ENCODE measurements around the gene FBXW11. TPM values are rescaled to one million over a fixed set of nuclear protein-coding genes. Genes with fewer than 3 reads are reported as not detected.
A peak's percentile ranks its signal among the peaks of the same experiment; 100 is the strongest.

Gene FBXW11
- total and polyA plus RNA-seq, 2 of the 13 experiments (the other 11 are each of a cell fraction or from before 2014, with no cell fraction given): 31.7 to 53.6 TPM

DNA sequence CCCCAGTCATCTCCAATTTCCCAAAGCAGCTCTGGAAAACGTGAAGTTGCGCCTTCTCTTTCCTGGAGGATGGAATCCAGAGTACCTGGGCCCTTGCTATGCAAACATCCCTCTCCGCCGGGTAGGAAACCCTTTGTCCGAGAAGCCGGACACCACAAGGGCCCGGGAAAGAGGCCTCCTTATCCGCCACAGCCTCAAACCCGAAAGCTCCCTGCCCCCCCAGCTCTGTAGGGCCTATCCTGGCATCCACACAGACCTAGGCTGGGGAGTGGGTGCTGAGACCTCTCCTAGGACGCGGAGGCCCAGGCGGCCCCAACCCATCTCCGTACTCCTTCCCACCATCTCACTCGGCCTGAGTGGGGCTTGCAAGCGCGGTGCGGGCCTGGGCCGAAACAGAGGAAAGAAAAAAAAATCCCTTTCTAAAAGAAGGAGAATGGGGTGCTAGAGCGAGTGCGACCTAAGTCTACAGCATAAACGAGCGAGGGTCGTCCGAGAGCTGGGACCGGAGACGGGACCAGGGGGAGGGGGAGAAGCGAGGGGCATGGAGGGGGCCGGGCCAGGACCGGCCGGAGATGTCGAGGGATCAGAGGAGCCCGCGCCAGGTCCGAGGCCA, 624 bp downstream of the FBXW11 start (continued):
- TF ChIP-seq, protein P1, sequence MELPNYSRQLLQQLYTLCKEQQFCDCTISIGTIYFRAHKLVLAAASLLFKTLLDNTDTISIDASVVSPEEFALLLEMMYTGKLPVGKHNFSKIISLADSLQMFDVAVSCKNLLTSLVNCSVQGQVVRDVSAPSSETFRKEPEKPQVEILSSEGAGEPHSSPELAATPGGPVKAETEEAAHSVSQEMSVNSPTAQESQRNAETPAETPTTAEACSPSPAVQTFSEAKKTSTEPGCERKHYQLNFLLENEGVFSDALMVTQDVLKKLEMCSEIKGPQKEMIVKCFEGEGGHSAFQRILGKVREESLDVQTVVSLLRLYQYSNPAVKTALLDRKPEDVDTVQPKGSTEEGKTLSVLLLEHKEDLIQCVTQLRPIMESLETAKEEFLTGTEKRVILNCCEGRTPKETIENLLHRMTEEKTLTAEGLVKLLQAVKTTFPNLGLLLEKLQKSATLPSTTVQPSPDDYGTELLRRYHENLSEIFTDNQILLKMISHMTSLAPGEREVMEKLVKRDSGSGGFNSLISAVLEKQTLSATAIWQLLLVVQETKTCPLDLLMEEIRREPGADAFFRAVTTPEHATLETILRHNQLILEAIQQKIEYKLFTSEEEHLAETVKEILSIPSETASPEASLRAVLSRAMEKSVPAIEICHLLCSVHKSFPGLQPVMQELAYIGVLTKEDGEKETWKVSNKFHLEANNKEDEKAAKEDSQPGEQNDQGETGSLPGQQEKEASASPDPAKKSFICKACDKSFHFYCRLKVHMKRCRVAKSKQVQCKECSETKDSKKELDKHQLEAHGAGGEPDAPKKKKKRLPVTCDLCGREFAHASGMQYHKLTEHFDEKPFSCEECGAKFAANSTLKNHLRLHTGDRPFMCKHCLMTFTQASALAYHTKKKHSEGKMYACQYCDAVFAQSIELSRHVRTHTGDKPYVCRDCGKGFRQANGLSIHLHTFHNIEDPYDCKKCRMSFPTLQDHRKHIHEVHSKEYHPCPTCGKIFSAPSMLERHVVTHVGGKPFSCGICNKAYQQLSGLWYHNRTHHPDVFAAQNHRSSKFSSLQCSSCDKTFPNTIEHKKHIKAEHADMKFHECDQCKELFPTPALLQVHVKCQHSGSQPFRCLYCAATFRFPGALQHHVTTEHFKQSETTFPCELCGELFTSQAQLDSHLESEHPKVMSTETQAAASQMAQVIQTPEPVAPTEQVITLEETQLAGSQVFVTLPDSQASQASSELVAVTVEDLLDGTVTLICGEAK (IDR thresholded peaks at IDR 0.05): no peak
- TF ChIP-seq, protein P1 (CRISPR knock-in tag; IDR thresholded peaks at IDR 0.05): 0 out of 2 replicates have a peak, but pooled peaks have one; percentile 9
- no peak for TF ChIP-seq CBX5 (CRISPR knock-in tag; IDR thresholded peaks at IDR 0.05; ENCODE audit: borderline replicate concordance)
- no peak for TF ChIP-seq FOXM1 (CRISPR knock-in tag; IDR thresholded peaks at IDR 0.05)
- TF ChIP-seq GFI1 (CRISPR knock-in tag; IDR thresholded peaks at IDR 0.05; ENCODE audit: borderline replicate concordance): no peak
- no peak for TF ChIP-seq ZNF430 (CRISPR knock-in tag; IDR thresholded peaks at IDR 0.05)
- no peak for TF ChIP-seq ZNF615 (CRISPR knock-in tag; IDR thresholded peaks at IDR 0.05; ENCODE audit: borderline replicate concordance)
- no peak for TF ChIP-seq U2AF1 (optimal IDR thresholded peaks at IDR 0.05; ENCODE audit: low read depth, low read length)
- no peak for TF ChIP-seq ZNF879 (CRISPR knock-in tag; IDR thresholded peaks at IDR 0.05)
- TF ChIP-seq DMAP1 (CRISPR knock-in tag; IDR thresholded peaks at IDR 0.05): peak; percentile 28; the same call in 1 of the 2 replicates
- no peak for TF ChIP-seq RFXAP (CRISPR knock-in tag; IDR thresholded peaks at IDR 0.05; ENCODE audit: borderline replicate concordance)
- TF ChIP-seq, protein P2, sequence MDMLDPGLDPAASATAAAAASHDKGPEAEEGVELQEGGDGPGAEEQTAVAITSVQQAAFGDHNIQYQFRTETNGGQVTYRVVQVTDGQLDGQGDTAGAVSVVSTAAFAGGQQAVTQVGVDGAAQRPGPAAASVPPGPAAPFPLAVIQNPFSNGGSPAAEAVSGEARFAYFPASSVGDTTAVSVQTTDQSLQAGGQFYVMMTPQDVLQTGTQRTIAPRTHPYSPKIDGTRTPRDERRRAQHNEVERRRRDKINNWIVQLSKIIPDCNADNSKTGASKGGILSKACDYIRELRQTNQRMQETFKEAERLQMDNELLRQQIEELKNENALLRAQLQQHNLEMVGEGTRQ (IDR thresholded peaks at IDR 0.05; ENCODE audit: low read depth, low read length): no peak
- TF ChIP-seq, protein P2 (CRISPR knock-in tag; IDR thresholded peaks at IDR 0.05; ENCODE audit: borderline replicate concordance): no peak
- no peak for TF ChIP-seq MAFG (CRISPR knock-in tag; IDR thresholded peaks at IDR 0.05)
- no peak for TF ChIP-seq ZNF441 (CRISPR knock-in tag; IDR thresholded peaks at IDR 0.05; ENCODE audit: borderline replicate concordance)
- TF ChIP-seq, protein P3, sequence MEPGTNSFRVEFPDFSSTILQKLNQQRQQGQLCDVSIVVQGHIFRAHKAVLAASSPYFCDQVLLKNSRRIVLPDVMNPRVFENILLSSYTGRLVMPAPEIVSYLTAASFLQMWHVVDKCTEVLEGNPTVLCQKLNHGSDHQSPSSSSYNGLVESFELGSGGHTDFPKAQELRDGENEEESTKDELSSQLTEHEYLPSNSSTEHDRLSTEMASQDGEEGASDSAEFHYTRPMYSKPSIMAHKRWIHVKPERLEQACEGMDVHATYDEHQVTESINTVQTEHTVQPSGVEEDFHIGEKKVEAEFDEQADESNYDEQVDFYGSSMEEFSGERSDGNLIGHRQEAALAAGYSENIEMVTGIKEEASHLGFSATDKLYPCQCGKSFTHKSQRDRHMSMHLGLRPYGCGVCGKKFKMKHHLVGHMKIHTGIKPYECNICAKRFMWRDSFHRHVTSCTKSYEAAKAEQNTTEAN (CRISPR knock-in tag; conservative IDR thresholded peaks at IDR 0.05): no peak
- no peak for TF ChIP-seq FOXA1 (IDR thresholded peaks at IDR 0.05)
- TF ChIP-seq FOXA1 (CRISPR knock-in tag; IDR thresholded peaks at IDR 0.05): peak; percentile 65
- TF ChIP-seq STAG1 (CRISPR knock-in tag; IDR thresholded peaks at IDR 0.05): no peak

Measured in HepG2 (cell line).